HCT116 (cell line): ENCODE data around the gene MAGOH. TPM values are rescaled to one million over a fixed set of nuclear protein-coding genes. Genes with fewer than 3 reads are reported as not detected.

Experiments
- ATAC-seq: fragments of 200-7000 bp; cut with Tn5 transposase; 2 replicates; pipeline ENCODE4 v1.9.1; 2020; ENCODE audit warnings: mild to moderate bottlenecking, moderate library complexity
- BruUV-seq: library from RNA; stranded (reverse); fragments of 400-500 nt; replicated peaks from 2 replicates; lab custom pipeline; 2021; lab: Mats Ljungman, UMichigan
- CTCF ChIA-PET: fragments of 300-600 bp; sonication (Branson Sonifier 250); formaldehyde crosslinking; loops from one replicate; lab custom pipeline; 2021; ENCODE audit warnings: antibody characterized with exemption; lab: Charles Lee
- POLR2A ChIA-PET: fragments of 300-600, 350-600 bp; sonication (Branson Sonifier 250); formaldehyde crosslinking; loops from one replicate; lab custom pipeline; 2021; ENCODE audit warnings: antibody characterized with exemption; lab: Charles Lee
- RAD21 ChIA-PET, 2 experiments: fragments of 300-600 bp; sonication (Branson Sonifier 250); formaldehyde crosslinking; loops; one replicate each; lab custom pipeline; 2023; ENCODE audit warnings: low total read pairs in 2 of 2; ENCODE audit not compliant: uncharacterized antibody in 2 of 2, unreplicated experiment in 2 of 2, low non-redundant PET in 1 of 2; lab: Charles Lee
- DNase-seq: peaks from one replicate; pipeline ENCODE4 v3.0.0-alpha.2; 2010; ENCODE audit warnings: low read depth, low spot score
- H2AFZ ChIP-seq: fragments of 200-600 bp; shearing (Covaris generic), sonication (generic); 2 replicates; pipeline ENCODE4 v1.6.1; 2017; ENCODE audit warnings: low read depth, mixed run types, mixed read lengths, antibody characterized with exemption, low read length; ENCODE audit not compliant: poor library complexity, severe bottlenecking
- H3K27ac ChIP-seq: 2 replicates; pipeline ENCODE4 v1.5.1; 2012; ENCODE audit warnings: low read depth, low read length
- H3K27me3 ChIP-seq: fragments of 200-600 bp; sonication (generic); 2 replicates; pipeline ENCODE4 v1.6.1; 2016; ENCODE audit warnings: mixed run types, low read length, mixed read lengths; ENCODE audit not compliant: insufficient read depth
- H3K36me3 ChIP-seq, 2 experiments: fragments of 200-500 bp in 1 of 2; fragments of 200-600 bp in 1 of 2; sonication (Bioruptor generic) in 1 of 2; sonication (generic) in 1 of 2; 2 replicates each; pipeline versions ENCODE4 v1.5.1 to v1.6.1; 2014 to 2016; ENCODE audit warnings: low read length in 2 of 2, inconsistent platforms in 1 of 2, mixed read lengths in 1 of 2, mixed run types in 1 of 2; ENCODE audit not compliant: insufficient read depth in 2 of 2, control insufficient read depth in 1 of 2
- H3K4me1 ChIP-seq, 2 experiments: fragments of 200-600 bp in 1 of 2; sonication (generic) in 1 of 2; 2 replicates each; pipeline versions ENCODE4 v1.5.1 to v1.6.1; 2012 to 2017; ENCODE audit warnings: low read length in 2 of 2, inconsistent platforms in 1 of 2, mild to moderate bottlenecking in 1 of 2, mixed read lengths in 1 of 2, mixed run types in 1 of 2, moderate library complexity in 1 of 2; ENCODE audit not compliant: insufficient read depth in 2 of 2, control insufficient read depth in 1 of 2
- H3K4me2 ChIP-seq: fragments of 200-600 bp; sonication (generic); 2 replicates; pipeline ENCODE4 v1.6.1; 2017; ENCODE audit warnings: mixed run types, low read length, mixed read lengths
- H3K4me3 ChIP-seq, 2 experiments: fragments of 200-600 bp in 1 of 2; sonication (generic) in 1 of 2; replicated peaks in 1 of 2; 2 replicates each; pipeline ENCODE4 v1.5.1; 2011 to 2016; ENCODE audit warnings: low read length in 2 of 2, control low read depth in 1 of 2, low read depth in 1 of 2, mild to moderate bottlenecking in 1 of 2, mixed read lengths in 1 of 2, mixed run types in 1 of 2
- H3K79me2 ChIP-seq: fragments of 200-600 bp; sonication (generic); 2 replicates; pipeline ENCODE4 v1.6.1; 2017; ENCODE audit warnings: mild to moderate bottlenecking, mixed run types, low read length, moderate library complexity, mixed read lengths; ENCODE audit not compliant: insufficient read depth
- H3K9ac ChIP-seq: fragments of 200-600 bp; sonication (generic); 2 replicates; pipeline ENCODE4 v1.6.1; 2016; ENCODE audit warnings: low read length, mixed read lengths
- H3K9me2 ChIP-seq: fragments of 200-600 bp; sonication (generic), shearing (Covaris generic); 2 replicates; pipeline ENCODE4 v1.6.1; 2017; ENCODE audit warnings: mixed run types, mild to moderate bottlenecking, moderate library complexity; ENCODE audit not compliant: insufficient read depth
- H3K9me3 ChIP-seq, 2 experiments: fragments of 200-500 bp in 1 of 2; fragments of 200-600 bp in 1 of 2; sonication (Bioruptor generic) in 1 of 2; sonication (generic) in 1 of 2; 2 replicates each; pipeline ENCODE4 v1.6.1; 2014 to 2017; ENCODE audit warnings: low read length in 2 of 2, mixed read lengths in 2 of 2, inconsistent platforms in 1 of 2, low read depth in 1 of 2, mild to moderate bottlenecking in 1 of 2, mixed run types in 1 of 2, moderate library complexity in 1 of 2; ENCODE audit not compliant: control insufficient read depth in 1 of 2, insufficient read depth in 1 of 2
- H4K20me1 ChIP-seq: fragments of 200-600 bp; sonication (generic), shearing (Covaris generic); 2 replicates; pipeline ENCODE4 v1.6.1; 2017; ENCODE audit warnings: mixed run types, mild to moderate bottlenecking, moderate library complexity; ENCODE audit not compliant: insufficient read depth
- CBX3 ChIP-seq: IDR thresholded peaks from 2 replicates; pipeline ENCODE4 v1.6.1; 2012; ENCODE audit warnings: low read depth
- CEBPB ChIP-seq: IDR thresholded peaks from 2 replicates; pipeline ENCODE4 v1.6.1; 2012; ENCODE audit warnings: low read depth
- CTCF ChIP-seq, 3 experiments: fragments of 200-600 bp in 1 of 3; sonication (generic) in 1 of 3; IDR thresholded peaks in 2 of 3; conservative IDR thresholded peaks in 1 of 3; 2 replicates each; pipeline ENCODE4 v1.5.1; 2012 to 2017; ENCODE audit warnings: low read depth in 2 of 3, low read length in 2 of 3, antibody characterized with exemption in 1 of 3, borderline replicate concordance in 1 of 3, control low read depth in 1 of 3, mild to moderate bottlenecking in 1 of 3, mixed read lengths in 1 of 3, mixed run types in 1 of 3, moderate library complexity in 1 of 3; ENCODE audit not compliant: insufficient read depth in 1 of 3
- ELF1 ChIP-seq: IDR thresholded peaks from 2 replicates; pipeline ENCODE4 v1.6.1; 2012; ENCODE audit warnings: low read depth, borderline replicate concordance
- MAX ChIP-seq: IDR thresholded peaks from 2 replicates; pipeline ENCODE4 v1.6.1; 2012
- POLR2AphosphoS5 ChIP-seq: IDR thresholded peaks from 2 replicates; pipeline ENCODE4 v1.6.1; 2011; ENCODE audit warnings: mild to moderate bottlenecking, low read depth, low read length, moderate library complexity
- SIN3A ChIP-seq: IDR thresholded peaks from 2 replicates; pipeline ENCODE4 v1.6.1; 2012; ENCODE audit warnings: low read depth
- TCF7L2 ChIP-seq: IDR thresholded peaks from 2 replicates; pipeline ENCODE4 v1.7.0; 2011; ENCODE audit warnings: borderline replicate concordance, inconsistent platforms; ENCODE audit not compliant: insufficient read depth, insufficient read length; ENCODE audit errors: extremely low read depth
- ZBTB33 ChIP-seq: IDR thresholded peaks from 2 replicates; pipeline ENCODE4 v1.6.1; 2011; ENCODE audit warnings: mild to moderate bottlenecking, low read length, moderate library complexity; ENCODE audit not compliant: insufficient replicate concordance; ENCODE audit errors: extremely low read depth
- ZNF274 ChIP-seq: fragments of 200-500 bp; sonication (Bioruptor generic); IDR thresholded peaks from 2 replicates; pipeline ENCODE4 v1.6.1; 2014; ENCODE audit warnings: mild to moderate bottlenecking, low read depth, low read length, inconsistent platforms
- intact Hi-C: fragments of 100-400 bp; cut with micrococcal nuclease; formaldehyde crosslinking; loops from 2 replicates; pipeline ENCODE4 v1.10.0; 2022
- total RNA-seq: library from RNA; stranded (reverse); gene quantifications from one replicate; pipeline ENCODE4 v1.2.1, GENCODE V29; 2021; ENCODE audit not compliant: unreplicated experiment

MAGOH gene
- total RNA-seq, 1 experiment from 2014 or later: 63.7 TPM

GRCh38 chr1:53257454-53258081 is 19.2 kb upstream of the MAGOH start:
- Histone ChIP-seq H3K9ac (no peak overlapping the region), H3K9me2 (no peaks in the 10 kb centered on the region), H4K20me1 (no peaks in the 10 kb centered on the region), H3K9me3 (no peaks in the 10 kb centered on the region), H3K79me2 (no peaks in the 10 kb centered on the region), H3K27me3 (no peaks in the 10 kb centered on the region), H3K36me3 (peaks cover 42 to 70% of the 10 kb centered on the region in 2 experiments; a peak in 3 of 4 replicates), H2AFZ (no peak overlapping the region), H3K4me2 (no peak overlapping the region), H3K4me3 (no peak overlapping the region), H3K27ac (no peak overlapping the region), H3K4me1 (no peaks in the 10 kb centered on the region)
- BruUV-seq: no TSS peak
- RAD21 ChIA-PET: no interaction called here
- POLR2A ChIA-PET: no interaction called here
- no peak for DNase-seq
- intact Hi-C loops: no loop called here
- CTCF ChIA-PET: no interaction called here
- TF ChIP-seq TCF7L2: no peak
- no peak for TF ChIP-seq ZBTB33
- TF ChIP-seq MAX: no peak
- no peak for TF ChIP-seq CBX3
- no peak for TF ChIP-seq ZNF274
- TF ChIP-seq ELF1: no peak
- TF ChIP-seq SIN3A: no peak
- no peak for TF ChIP-seq POLR2AphosphoS5
- no peak for TF ChIP-seq CTCF (IDR thresholded peaks at IDR 0.05 in 2 of 3, conservative IDR thresholded peaks at IDR 0.05 in 1 of 3; ENCODE audit: borderline replicate concordance in 1 of 3, insufficient read depth in 1 of 3, low read depth in 2 of 3, low read length in 2 of 3)
- TF ChIP-seq CEBPB: no peak
- ATAC-seq: no peak
